ENCODE results near the gene VAT1L. TPM values are rescaled to one million over a fixed set of nuclear protein-coding genes. Genes with fewer than 3 reads are reported as not detected.
A peak's percentile ranks its signal among the peaks of the same experiment; 100 is the strongest.

The VAT1L gene
- total RNA-seq, 1 donor from 2014 or later = not detected

DNA sequence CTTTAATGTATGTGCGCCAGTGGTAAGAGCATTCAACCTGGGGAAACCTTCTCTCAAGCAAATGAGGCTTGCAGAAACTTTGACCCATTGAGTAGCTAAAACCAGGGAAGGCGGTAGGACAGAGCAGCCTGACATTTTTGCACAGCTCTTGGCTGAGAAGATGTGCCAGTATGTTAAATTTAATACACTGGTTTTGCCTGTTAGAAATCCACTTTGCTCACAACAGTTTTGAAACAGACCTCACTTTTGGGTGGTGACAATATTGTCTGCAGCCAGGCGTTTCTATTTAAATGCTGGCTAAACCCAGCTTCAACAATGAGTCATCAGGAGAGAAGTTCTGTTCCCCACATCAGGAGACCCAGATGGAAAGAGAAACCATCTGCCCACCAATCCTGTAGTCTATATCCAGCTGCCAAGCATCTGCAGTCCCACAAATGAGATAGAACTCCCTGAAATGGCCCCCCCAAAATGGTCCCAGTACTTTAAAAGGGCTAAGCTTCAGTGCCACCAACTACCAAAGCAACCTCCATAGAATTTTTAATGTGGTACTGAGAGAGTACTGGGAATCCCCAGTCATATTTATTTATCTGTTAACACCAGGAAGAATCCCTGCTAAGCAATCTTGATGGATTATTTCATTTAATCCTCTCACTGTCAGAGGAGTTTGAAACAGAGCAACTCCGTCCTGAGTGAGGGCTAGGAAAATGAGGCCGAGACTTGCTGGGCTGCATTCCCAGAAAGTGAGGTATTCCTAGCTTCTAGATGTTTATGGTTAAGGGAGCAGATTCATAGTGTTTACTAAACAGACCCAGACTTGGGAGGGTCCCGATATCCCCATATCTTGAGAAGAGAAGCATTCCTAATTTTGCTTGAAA, 205.0 kb downstream of the VAT1L start:
- Mint-ChIP-seq H3K4me3 (no peak overlapping the region), H3K27ac (no peak overlapping the region)

DNA sequence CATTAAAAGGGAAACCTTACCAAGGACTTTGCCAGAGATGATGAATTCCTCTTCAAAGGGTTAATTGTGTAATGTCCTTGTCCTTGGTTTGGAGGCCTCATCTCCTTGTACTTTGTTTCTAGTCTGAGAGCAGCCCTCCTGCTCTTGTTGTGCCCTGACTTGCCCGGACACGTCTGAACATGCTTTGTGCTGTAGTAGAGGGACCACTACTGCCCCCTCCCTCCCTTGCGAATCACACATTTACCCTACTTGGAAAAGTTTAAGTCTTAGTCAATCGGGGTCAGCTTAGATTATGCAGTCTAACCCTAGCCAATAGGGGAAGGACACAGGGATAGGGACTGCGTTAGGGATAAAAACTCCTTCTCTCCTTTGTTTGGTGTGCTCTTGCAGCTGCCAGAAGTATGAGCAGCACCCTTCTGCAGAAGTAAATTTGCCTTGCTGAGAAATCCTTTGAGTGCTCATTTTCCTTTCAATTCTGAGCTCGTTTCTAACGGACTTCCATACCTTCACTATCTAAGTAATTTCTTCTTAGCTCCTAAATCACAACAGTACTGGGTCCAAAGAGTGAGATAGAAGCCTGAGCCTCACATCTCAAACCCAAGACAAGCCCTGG, 207.6 kb downstream of the VAT1L start:
- Mint-ChIP-seq H3K4me3 (no peak overlapping the region), H3K4me1 (ENCODE audit: low read depth) (no peaks in the 10 kb centered on the region), H3K27me3 (ENCODE audit: insufficient read depth) (peaks cover 4% of the 10 kb centered on the region), H3K27ac (no peak overlapping the region), H3K36me3 (ENCODE audit: low read depth) (no peaks in the 10 kb centered on the region), H3K9me3 (peaks cover 21% of the 10 kb centered on the region)
- intact Hi-C loops (cut with micrococcal nuclease) = no loop called here
- DNase-seq (ENCODE audit: low spot score) = no peak

More for the DNA sequence above, 205.0 kb downstream of the VAT1L start:
- Mint-ChIP-seq H3K4me1 (ENCODE audit: low read depth) (no peaks in the 10 kb centered on the region), H3K9me3 (peaks cover 21% of the 10 kb centered on the region), H3K36me3 (ENCODE audit: low read depth) (no peaks in the 10 kb centered on the region), H3K27me3 (ENCODE audit: insufficient read depth) (peaks cover 4% of the 10 kb centered on the region)
- intact Hi-C loops (cut with micrococcal nuclease) = no loop called here
- DNase-seq (ENCODE audit: low spot score) = no peak

DNA sequence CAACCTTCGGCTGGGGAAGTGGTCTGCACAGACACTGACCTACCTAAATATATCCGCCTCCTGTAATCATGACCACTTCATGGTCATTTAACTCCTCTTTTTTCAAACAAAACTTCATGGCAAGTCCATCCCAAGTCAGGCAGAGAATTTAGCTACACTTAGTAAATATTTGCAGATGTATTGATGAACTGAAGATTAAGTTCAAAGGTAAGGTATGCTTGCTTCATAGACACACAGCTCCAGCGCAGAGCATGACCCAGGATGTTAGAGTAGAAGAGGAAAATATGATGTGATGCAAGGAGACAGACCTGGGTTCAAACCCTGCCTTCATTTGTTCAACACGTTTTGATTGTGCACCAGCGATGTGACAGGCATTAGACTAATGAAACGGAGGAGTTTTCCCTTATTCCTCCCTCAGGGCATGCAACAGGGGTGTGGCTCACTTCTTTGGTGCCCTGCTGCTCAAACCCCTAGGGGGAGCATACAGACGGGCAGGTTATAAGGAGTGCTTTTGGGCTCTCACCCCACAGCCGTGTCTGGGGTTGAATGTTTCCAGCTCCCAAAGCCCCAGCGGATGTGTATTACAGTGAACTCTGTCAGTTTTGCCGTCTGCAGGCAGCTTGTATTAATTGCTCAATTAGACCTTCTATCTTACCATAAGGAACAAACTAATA, 210.1 kb downstream of the VAT1L start:
- no peaks in the 10 kb centered on the region for H3K36me3 Mint-ChIP-seq (ENCODE audit: low read depth)
- H3K9me3 Mint-ChIP-seq = peaks cover 21% of the 10 kb centered on the region
- no peak overlapping the region for H3K4me3 Mint-ChIP-seq
- H3K27me3 Mint-ChIP-seq (ENCODE audit: insufficient read depth) = peaks cover 2% of the 10 kb centered on the region
- DNase-seq (ENCODE audit: low spot score) = no peak
- no peak overlapping the region for H3K27ac Mint-ChIP-seq
- intact Hi-C loops (cut with micrococcal nuclease) = no loop called here
- peaks cover 5% of the 10 kb centered on the region for H3K4me1 Mint-ChIP-seq (ENCODE audit: low read depth)

DNA sequence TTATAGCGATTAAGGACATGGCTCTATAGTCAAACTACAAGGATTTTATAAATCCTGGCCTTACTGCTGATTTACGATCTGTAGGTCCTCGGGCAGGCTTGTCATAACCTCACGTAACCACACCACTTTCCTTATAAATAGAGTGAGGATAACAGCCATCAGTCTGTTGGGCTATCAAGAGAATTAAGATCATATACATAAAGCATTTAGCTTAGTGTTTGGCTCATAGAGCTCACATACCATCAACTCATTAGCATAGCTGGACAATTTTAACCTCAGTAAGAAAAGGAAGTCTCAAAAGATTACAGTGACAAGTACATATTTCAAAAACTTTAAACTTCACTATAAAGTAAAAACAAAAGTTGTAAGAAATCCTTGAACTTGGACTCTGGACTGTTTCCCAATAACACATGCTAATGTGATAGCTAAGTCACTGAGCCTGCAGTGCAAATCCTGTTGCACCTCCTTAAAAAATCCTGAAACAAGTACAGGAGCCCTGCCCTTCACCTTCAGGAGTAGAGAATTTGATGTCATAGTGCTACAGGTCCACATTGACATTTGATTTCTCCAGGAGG, 213.2 kb downstream of the VAT1L start:
- intact Hi-C loops (cut with micrococcal nuclease) = loop anchor here (2.0 kb wide), 1 partner anchor 31 kb away; no protein-coding TSS in a partner anchor
- Mint-ChIP-seq H3K27ac (no peak overlapping the region), H3K4me1 (ENCODE audit: low read depth) (peaks cover 5% of the 10 kb centered on the region), H3K9me3 (peaks cover 4% of the 10 kb centered on the region), H3K4me3 (no peak overlapping the region), H3K36me3 (ENCODE audit: low read depth) (no peaks in the 10 kb centered on the region), H3K27me3 (ENCODE audit: insufficient read depth) (peaks cover 2% of the 10 kb centered on the region)
- DNase-seq (ENCODE audit: low spot score) = no peak

DNA sequence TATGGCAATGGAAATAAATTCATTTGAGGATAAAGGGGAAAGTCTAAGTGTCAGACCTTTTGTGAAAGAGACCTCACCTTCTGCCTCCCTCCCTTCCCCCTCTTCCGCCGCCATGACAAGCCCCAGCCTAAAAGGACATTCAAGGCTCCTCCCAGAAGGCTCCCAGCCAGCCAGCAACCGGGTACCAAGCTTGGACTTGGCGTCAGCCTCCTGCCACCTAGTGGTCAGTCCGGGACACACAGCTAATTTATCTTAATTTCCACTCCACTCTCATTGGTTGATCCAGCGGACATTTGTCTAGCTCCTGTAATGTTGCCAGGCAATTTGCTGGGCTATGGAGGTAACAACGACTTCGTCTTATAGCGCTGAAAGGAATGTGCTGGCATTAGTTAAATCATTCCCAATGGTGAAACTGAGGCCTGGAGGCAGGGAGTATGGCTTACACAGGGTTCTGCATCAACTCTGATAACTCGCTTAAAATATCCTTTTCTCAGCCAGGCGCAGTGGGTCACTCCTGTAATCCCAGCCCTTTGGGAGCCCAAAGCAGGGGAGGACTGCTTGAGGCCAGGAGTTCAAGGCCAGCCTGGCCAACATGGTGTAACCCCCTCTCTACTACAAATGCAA, 214.7 kb downstream of the VAT1L start:
- H3K27ac Mint-ChIP-seq = no peak overlapping the region
- peaks cover 2% of the 10 kb centered on the region for H3K27me3 Mint-ChIP-seq (ENCODE audit: insufficient read depth)
- peak; percentile 55 for DNase-seq (ENCODE audit: low spot score)
- intact Hi-C loops (cut with micrococcal nuclease) = loop anchor here (1.0 to 2.0 kb wide), 3 partner anchors 32 to 328 kb away; partner anchors contain the start of gene WWOX
- no peak overlapping the region for H3K4me3 Mint-ChIP-seq
- no peaks in the 10 kb centered on the region for H3K9me3 Mint-ChIP-seq
- H3K4me1 Mint-ChIP-seq (ENCODE audit: low read depth) = peaks cover 5% of the 10 kb centered on the region
- H3K36me3 Mint-ChIP-seq (ENCODE audit: low read depth) = no peaks in the 10 kb centered on the region

DNA sequence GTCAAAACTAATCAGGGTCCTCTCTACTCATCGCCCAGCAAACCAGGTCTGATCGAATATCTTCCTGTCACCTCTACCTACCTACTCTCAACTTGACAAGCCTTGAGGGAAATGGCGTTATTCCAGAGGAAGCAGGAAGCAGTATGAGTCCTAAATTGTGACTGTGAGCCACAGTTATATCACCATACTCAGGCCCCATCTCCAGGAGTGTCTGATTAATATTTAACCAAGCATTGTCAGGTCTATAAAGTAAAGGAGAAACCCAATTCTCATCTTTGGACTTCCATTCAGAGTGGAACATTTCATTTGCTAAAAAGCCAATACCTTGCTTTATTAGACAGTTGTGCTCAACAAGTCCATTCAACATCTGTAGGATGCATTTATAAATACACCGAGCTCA, 216.2 kb downstream of the VAT1L start:
- H3K9me3 Mint-ChIP-seq = no peaks in the 10 kb centered on the region
- no peak overlapping the region for H3K27ac Mint-ChIP-seq
- no peaks in the 10 kb centered on the region for H3K36me3 Mint-ChIP-seq (ENCODE audit: low read depth)
- no peak overlapping the region for H3K4me3 Mint-ChIP-seq
- intact Hi-C loops (cut with micrococcal nuclease) = no loop called here
- H3K4me1 Mint-ChIP-seq (ENCODE audit: low read depth) = peaks cover 5% of the 10 kb centered on the region
- no peak for DNase-seq (ENCODE audit: low spot score)
- H3K27me3 Mint-ChIP-seq (ENCODE audit: insufficient read depth) = peaks cover 2% of the 10 kb centered on the region

DNA sequence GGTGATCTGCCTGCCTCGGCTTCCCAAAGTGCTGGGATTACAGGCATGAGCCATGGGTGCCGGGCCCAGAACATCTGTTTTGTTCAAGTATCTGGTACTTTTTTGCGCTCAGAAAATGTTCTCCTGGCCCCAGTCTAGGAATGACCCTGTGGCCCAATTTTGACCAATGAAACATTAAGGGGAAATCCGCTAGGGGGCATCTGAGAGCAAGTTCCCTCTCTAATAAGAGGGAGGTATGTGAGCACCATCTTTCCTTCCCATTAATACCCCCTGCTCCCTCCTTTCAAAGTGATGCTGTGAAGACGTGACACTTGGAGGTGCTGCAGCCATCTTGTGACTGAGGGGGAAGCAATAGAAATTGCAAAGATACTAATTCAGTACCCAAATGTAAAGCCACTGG, 217.5 kb downstream of the VAT1L start:
- H3K9me3 Mint-ChIP-seq = no peaks in the 10 kb centered on the region
- peaks cover 2% of the 10 kb centered on the region for H3K27me3 Mint-ChIP-seq (ENCODE audit: insufficient read depth)
- intact Hi-C loops (cut with micrococcal nuclease) = no loop called here
- H3K36me3 Mint-ChIP-seq (ENCODE audit: low read depth) = no peaks in the 10 kb centered on the region
- H3K4me1 Mint-ChIP-seq (ENCODE audit: low read depth) = peaks cover 5% of the 10 kb centered on the region
- no peak overlapping the region for H3K4me3 Mint-ChIP-seq
- no peak for DNase-seq (ENCODE audit: low spot score)
- H3K27ac Mint-ChIP-seq = no peak overlapping the region

DNA sequence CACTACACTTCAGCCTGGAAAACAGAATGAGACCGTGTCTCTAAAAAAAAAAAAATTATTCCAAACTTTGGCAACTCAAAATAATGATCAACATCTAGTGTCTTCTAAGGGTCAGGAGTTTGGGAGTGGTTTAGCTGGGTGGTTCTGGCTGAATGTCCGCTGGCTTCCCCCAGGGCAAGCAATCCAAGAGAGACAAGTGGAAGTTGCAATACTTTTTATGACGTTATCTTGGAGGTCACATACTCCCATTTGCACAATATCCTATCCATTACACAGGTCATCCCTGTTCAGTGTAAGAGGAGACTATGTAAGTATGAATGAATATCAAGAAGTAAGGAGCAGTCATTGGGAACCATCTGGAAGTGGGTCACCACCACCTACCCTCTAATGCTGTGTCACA, 218.8 kb downstream of the VAT1L start:
- no peak overlapping the region for H3K4me3 Mint-ChIP-seq
- intact Hi-C loops (cut with micrococcal nuclease) = no loop called here
- peaks cover 7% of the 10 kb centered on the region for H3K27me3 Mint-ChIP-seq (ENCODE audit: insufficient read depth)
- H3K36me3 Mint-ChIP-seq (ENCODE audit: low read depth) = no peaks in the 10 kb centered on the region
- no peaks in the 10 kb centered on the region for H3K9me3 Mint-ChIP-seq
- DNase-seq (ENCODE audit: low spot score) = no peak
- no peak overlapping the region for H3K27ac Mint-ChIP-seq
- H3K4me1 Mint-ChIP-seq (ENCODE audit: low read depth) = peaks cover 5% of the 10 kb centered on the region

DNA sequence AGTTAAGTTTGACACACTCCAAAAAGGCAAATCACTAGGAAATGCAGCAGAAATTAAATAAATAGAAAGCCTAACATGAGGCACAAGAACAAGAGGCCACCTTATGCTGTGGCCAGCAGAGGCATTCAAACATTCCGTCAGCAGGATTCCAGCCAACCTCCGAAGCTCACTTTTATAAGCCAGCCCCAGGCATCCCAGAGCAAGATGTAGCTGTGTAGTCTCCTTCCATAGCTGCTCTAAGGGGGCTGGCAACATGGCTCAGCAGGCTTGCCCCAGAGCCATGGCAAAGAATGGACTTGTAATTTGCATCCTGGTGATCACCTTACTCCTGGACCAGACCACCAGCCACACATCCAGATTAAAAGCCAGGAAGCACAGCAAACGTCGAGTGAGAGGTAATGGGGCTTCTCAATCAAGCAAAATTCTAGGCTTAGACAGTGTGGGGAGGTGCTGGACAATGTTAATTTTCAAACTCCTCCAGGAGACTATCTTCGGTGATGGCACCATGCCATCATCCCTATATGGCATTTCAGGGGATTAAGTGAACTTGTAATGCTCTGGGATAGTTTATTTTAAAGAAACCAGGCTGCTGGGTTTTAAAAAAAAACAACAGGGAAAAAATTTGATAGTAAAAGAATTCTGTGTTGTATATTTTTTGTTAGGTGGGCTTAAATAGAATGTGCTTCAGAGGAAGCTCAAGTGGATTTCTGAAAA, 234.1 kb downstream of the VAT1L start, which contains the start of gene CLEC3A:
TSS of gene CLEC3A (plus strand) at position 202 of the 714 bp plus-strand sequence. CDS start at position 281, 79 bp downstream.
- no peaks in the 10 kb centered on the region for H3K9me3 Mint-ChIP-seq
- H3K27me3 Mint-ChIP-seq (ENCODE audit: insufficient read depth) = peaks cover 1% of the 10 kb centered on the region
- no peak for DNase-seq (ENCODE audit: low spot score)
- no peaks in the 10 kb centered on the region for H3K36me3 Mint-ChIP-seq (ENCODE audit: low read depth)
- H3K4me3 Mint-ChIP-seq = no peak within 1 kb of the TSS
- intact Hi-C loops (cut with micrococcal nuclease) = no loop called here
- no peak within 1 kb of the TSS for H3K27ac Mint-ChIP-seq
- H3K4me1 Mint-ChIP-seq (ENCODE audit: low read depth) = no peaks in the 10 kb centered on the region

DNA sequence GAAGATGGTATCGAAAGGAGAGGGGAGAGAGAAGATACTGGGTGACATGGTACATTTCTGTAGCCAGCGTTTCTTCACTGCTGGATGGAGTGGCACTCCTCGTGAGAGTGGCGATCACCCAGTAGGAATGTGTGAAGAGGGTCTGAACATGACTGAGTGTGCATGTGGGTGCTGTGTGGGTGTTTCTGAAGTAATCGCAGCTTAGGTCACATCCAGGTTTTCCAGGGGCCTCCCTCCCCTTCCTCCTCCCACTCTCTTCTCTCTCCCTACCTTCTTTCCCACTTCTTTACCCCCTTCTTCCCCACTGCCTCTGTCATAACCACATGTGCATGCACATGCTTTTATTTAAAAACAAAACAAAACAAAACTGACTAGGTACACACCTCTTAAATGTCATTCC, 235.8 kb downstream of the VAT1L start:
- peaks cover 1% of the 10 kb centered on the region for H3K27me3 Mint-ChIP-seq (ENCODE audit: insufficient read depth)
- intact Hi-C loops (cut with micrococcal nuclease) = no loop called here
- no peak overlapping the region for H3K4me3 Mint-ChIP-seq
- no peaks in the 10 kb centered on the region for H3K4me1 Mint-ChIP-seq (ENCODE audit: low read depth)
- H3K9me3 Mint-ChIP-seq = no peaks in the 10 kb centered on the region
- no peak for DNase-seq (ENCODE audit: low spot score)
- no peaks in the 10 kb centered on the region for H3K36me3 Mint-ChIP-seq (ENCODE audit: low read depth)
- H3K27ac Mint-ChIP-seq = no peak overlapping the region

DNA sequence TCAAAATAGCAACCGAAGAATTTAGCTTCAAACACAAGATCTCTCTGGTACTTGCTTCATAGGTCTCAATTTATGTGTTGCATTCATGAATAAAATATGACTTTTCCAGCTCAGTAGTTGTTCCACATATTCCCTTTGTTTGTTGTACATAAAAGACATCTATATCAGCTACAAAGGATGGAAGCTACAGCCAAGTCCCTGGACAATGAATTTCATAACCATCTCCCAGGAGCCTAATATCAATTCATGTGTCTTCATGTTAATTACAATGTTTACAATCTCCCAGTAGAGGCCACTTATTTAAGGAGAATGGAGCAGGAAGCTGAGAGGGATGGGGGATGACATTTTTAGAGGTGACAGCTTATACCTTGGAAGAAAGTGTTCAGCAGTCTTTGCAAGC, 237.3 kb downstream of the VAT1L start:
- Mint-ChIP-seq H3K27me3 (ENCODE audit: insufficient read depth) (peaks cover 3% of the 10 kb centered on the region), H3K9me3 (no peaks in the 10 kb centered on the region), H3K36me3 (ENCODE audit: low read depth) (no peaks in the 10 kb centered on the region), H3K4me1 (ENCODE audit: low read depth) (no peaks in the 10 kb centered on the region), H3K4me3 (no peak overlapping the region), H3K27ac (no peak overlapping the region)
- intact Hi-C loops (cut with micrococcal nuclease) = no loop called here
- DNase-seq (ENCODE audit: low spot score) = no peak

DNA sequence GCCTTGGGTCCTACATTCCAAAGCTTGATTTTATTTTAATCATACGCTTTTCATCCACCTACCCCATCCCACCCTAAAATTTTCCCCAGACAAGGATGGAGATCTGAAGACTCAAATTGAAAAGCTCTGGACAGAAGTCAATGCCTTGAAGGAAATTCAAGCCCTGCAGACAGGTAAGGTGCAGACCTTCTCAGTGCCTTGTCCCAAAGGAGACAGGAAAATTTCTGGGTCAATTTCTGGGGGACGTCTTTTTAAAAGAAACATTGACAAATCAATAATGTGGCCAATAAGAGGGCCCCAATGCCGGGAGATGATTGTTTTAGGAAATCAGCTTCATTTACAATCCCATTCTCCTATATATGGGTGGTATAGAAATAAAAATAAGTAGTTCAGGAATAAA, 239.7 kb downstream of the VAT1L start:
- H3K4me3 Mint-ChIP-seq = no peak overlapping the region
- no peak overlapping the region for H3K27ac Mint-ChIP-seq
- intact Hi-C loops (cut with micrococcal nuclease) = no loop called here
- H3K27me3 Mint-ChIP-seq (ENCODE audit: insufficient read depth) = peaks cover 5% of the 10 kb centered on the region
- no peaks in the 10 kb centered on the region for H3K4me1 Mint-ChIP-seq (ENCODE audit: low read depth)
- no peaks in the 10 kb centered on the region for H3K9me3 Mint-ChIP-seq
- DNase-seq (ENCODE audit: low spot score) = no peak
- H3K36me3 Mint-ChIP-seq (ENCODE audit: low read depth) = no peaks in the 10 kb centered on the region

Measured in activated T-helper 1 cell treated with anti-CD3 and anti-CD28 coated beads, Interleukin-12 subunit alpha, Interleukin-12 subunit beta, Interleukin-2, Interleukin-4 antibody, amounts not matched to agents 30 ng/mL and 10 ng/mL and 1 ng/mL, durations not matched to agents 14 hours and 24 hours and 36 hours (primary cell).